ENCODE data around the gene PTTG1IP.

The PTTG1IP gene

DNA sequence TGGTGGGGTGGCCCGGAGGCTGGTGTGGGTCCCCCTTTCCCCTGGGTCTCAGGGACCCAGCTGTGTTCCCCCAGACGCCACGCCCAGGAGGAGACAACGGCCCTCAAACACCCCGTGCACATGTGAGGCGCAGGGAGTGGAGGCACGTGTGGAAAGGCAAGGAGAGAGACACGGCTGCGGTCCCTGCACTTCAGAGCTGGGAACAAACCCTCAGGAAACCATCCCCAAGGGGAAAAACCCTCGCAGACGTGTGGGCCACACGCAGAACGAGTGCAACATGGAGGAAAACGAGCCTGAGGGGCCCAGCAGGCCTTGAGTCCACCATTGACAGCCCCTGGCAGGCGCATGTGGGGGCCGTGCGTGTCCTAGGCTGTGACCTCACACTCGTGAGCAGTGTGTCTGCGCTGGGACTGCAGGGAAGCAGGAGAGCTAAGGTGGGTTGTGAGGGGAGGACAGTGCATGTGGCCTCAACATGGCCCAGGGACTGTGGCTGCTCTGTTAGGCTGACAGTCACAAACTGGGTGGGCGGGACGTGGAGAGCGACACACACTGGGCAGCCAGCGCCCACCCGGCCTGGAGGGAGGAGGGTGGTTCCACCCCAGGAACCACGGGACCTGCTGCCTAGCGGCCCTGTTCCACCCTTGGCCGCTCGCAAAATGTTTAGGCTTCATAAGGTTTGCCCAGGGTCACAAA lies 27.2 kb upstream of the PTTG1IP start:
- H3K4me1 ChIP-seq (ENCODE audit: control insufficient read depth, insufficient read depth, low read depth, low read length), result peaks cover 8% of the 10 kb centered on the region
- no peak overlapping the region for H2BK12ac ChIP-seq (ENCODE audit: low read length in 2 of 2)
- H2AFZ ChIP-seq (ENCODE audit: low read depth, low read length), result no peak overlapping the region
- H4K8ac ChIP-seq (ENCODE audit: low read length), result no peak overlapping the region
- no peak overlapping the region for H3K4ac ChIP-seq (ENCODE audit: low read depth in 1 of 2, low read length in 2 of 2)
- no peak overlapping the region for H4K91ac ChIP-seq (ENCODE audit: low read length)
- H2BK5ac ChIP-seq (ENCODE audit: low read depth, low read length, poor library complexity, severe bottlenecking), result no peak overlapping the region
- no peaks in the 10 kb centered on the region for H3K9me3 ChIP-seq (ENCODE audit: control insufficient read depth, low read length)
- H3K4me3 ChIP-seq (ENCODE audit: insufficient read depth in 1 of 2, low read depth in 1 of 2, low read length in 2 of 2), result no peak overlapping the region
- H3K36me3 ChIP-seq (ENCODE audit: control insufficient read depth in 1 of 2, insufficient read depth in 2 of 2, low read depth in 1 of 2, low read length in 2 of 2), result no peaks in the 10 kb centered on the region
- no peak overlapping the region for H3K27ac ChIP-seq (ENCODE audit: low read length, poor library complexity, severe bottlenecking)
- H2AK5ac ChIP-seq (ENCODE audit: low read length, severe bottlenecking), result no peak overlapping the region
- peaks cover 54 to 80% of the 10 kb centered on the region in 2 experiments for H3K27me3 ChIP-seq (ENCODE audit: control insufficient read depth in 1 of 2, insufficient read depth in 1 of 2, low read length in 2 of 2)
- 88% methylated on average over 28 of the region's 28 CpGs for WGBS
- no peak overlapping the region for H2BK120ac ChIP-seq (ENCODE audit: low read depth, low read length)
- no peaks in the 10 kb centered on the region for H3K79me1 ChIP-seq (replicated peaks; ENCODE audit: low read length, poor library complexity, severe bottlenecking)
- no peak overlapping the region for H3K4me2 ChIP-seq (ENCODE audit: low read length, poor library complexity, severe bottlenecking)
- no peak for DNase-seq
- H3K9ac ChIP-seq (ENCODE audit: low read length), result no peak overlapping the region
- H2BK15ac ChIP-seq (ENCODE audit: low read depth, poor library complexity, severe bottlenecking), result no peak overlapping the region
- H3K14ac ChIP-seq (ENCODE audit: low read length in 2 of 2), result no peak overlapping the region
- H3K23ac ChIP-seq (ENCODE audit: low read length in 2 of 2), result no peak overlapping the region
- H3K18ac ChIP-seq (ENCODE audit: low read depth in 1 of 2, low read length in 2 of 2), result no peak overlapping the region

DNA sequence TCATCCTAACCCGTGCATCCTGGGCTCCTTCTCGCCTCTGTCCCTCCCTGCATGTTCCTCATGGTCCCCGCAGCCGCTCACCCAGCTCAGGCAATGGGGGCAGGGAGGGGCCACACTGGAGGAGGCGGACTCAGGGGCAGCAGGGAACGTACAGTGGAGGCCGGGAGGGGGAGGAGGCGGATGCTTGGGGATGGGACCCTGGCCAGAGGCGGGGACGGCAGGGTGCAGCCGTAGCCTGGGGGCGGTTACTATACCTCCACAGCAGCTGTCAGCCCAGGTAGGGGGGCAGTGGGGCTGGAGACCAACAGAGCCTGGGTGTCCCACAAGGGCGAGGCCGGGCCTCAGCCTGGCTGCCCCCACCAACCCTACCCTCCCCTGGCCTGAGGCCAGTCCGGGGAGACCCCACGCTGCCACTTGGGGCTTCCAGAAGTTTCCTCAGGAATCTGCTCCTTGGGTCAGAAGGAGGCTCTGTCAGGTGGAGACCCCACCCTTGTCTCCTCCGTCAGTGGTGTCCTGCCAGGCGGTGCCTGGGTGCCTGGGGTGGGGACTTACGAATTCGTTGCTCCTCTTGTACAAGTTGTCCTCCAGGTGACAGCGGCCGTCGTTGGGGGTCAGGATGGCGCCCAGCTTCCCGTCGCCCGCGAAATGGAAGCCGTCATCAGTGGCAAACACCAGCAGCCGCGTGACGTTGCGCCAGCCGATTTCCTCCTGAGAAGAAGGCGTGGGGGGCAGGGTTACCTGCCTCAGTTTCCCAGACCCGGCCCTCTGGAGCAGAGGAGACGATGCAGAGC lies 26.5 kb upstream of the PTTG1IP start:
- no peaks in the 10 kb centered on the region for H3K36me3 ChIP-seq (ENCODE audit: control insufficient read depth in 1 of 2, insufficient read depth in 2 of 2, low read depth in 1 of 2, low read length in 2 of 2)
- no peak overlapping the region for H3K14ac ChIP-seq (ENCODE audit: low read length in 2 of 2)
- no peaks in the 10 kb centered on the region for H3K9me3 ChIP-seq (ENCODE audit: control insufficient read depth, low read length)
- no peak overlapping the region for H2BK12ac ChIP-seq (ENCODE audit: low read length in 2 of 2)
- DNase-seq, result no peak
- no peak overlapping the region for H3K4me3 ChIP-seq (ENCODE audit: insufficient read depth in 1 of 2, low read depth in 1 of 2, low read length in 2 of 2)
- H2BK15ac ChIP-seq (ENCODE audit: low read depth, poor library complexity, severe bottlenecking), result no peak overlapping the region
- no peak overlapping the region for H3K18ac ChIP-seq (ENCODE audit: low read depth in 1 of 2, low read length in 2 of 2)
- H3K9ac ChIP-seq (ENCODE audit: low read length), result no peak overlapping the region
- H3K23ac ChIP-seq (ENCODE audit: low read length in 2 of 2), result no peak overlapping the region
- H2AK5ac ChIP-seq (ENCODE audit: low read length, severe bottlenecking), result no peak overlapping the region
- no peak overlapping the region for H2BK120ac ChIP-seq (ENCODE audit: low read depth, low read length)
- no peak overlapping the region for H4K91ac ChIP-seq (ENCODE audit: low read length)
- H2BK5ac ChIP-seq (ENCODE audit: low read depth, low read length, poor library complexity, severe bottlenecking), result no peak overlapping the region
- peaks cover 8% of the 10 kb centered on the region for H3K4me1 ChIP-seq (ENCODE audit: control insufficient read depth, insufficient read depth, low read depth, low read length)
- H3K4me2 ChIP-seq (ENCODE audit: low read length, poor library complexity, severe bottlenecking), result no peak overlapping the region
- no peak overlapping the region for H2AFZ ChIP-seq (ENCODE audit: low read depth, low read length)
- no peak overlapping the region for H3K4ac ChIP-seq (ENCODE audit: low read depth in 1 of 2, low read length in 2 of 2)
- H3K27me3 ChIP-seq (ENCODE audit: control insufficient read depth in 1 of 2, insufficient read depth in 1 of 2, low read length in 2 of 2), result peaks cover 52 to 79% of the 10 kb centered on the region in 2 experiments
- no peaks in the 10 kb centered on the region for H3K79me1 ChIP-seq (replicated peaks; ENCODE audit: low read length, poor library complexity, severe bottlenecking)
- H4K8ac ChIP-seq (ENCODE audit: low read length), result no peak overlapping the region
- no peak overlapping the region for H3K27ac ChIP-seq (ENCODE audit: low read length, poor library complexity, severe bottlenecking)
- WGBS, result 89% methylated on average over 34 of the region's 37 CpGs

- Histone ChIP-seq H2AK5ac (ENCODE audit: low read length, severe bottlenecking) (no peak overlapping the region), H3K79me1 (replicated peaks; ENCODE audit: low read length, poor library complexity, severe bottlenecking) (no peaks in the 10 kb centered on the region), H2AFZ (ENCODE audit: low read depth, low read length) (no peak overlapping the region), H3K9me3 (ENCODE audit: control insufficient read depth, low read length) (no peaks in the 10 kb centered on the region), H3K36me3 (ENCODE audit: control insufficient read depth in 1 of 2, insufficient read depth in 2 of 2, low read depth in 1 of 2, low read length in 2 of 2) (no peaks in the 10 kb centered on the region), H3K14ac (ENCODE audit: low read length in 2 of 2) (no peak overlapping the region), H2BK15ac (ENCODE audit: low read depth, poor library complexity, severe bottlenecking) (no peak overlapping the region), H3K4me2 (ENCODE audit: low read length, poor library complexity, severe bottlenecking) (no peak overlapping the region), H3K27me3 (ENCODE audit: control insufficient read depth in 1 of 2, insufficient read depth in 1 of 2, low read length in 2 of 2) (peaks cover 56 to 79% of the 10 kb centered on the region in 2 experiments), H3K9ac (ENCODE audit: low read length) (no peak overlapping the region), H4K91ac (ENCODE audit: low read length) (no peak overlapping the region), H3K4me1 (ENCODE audit: control insufficient read depth, insufficient read depth, low read depth, low read length) (peaks cover 11% of the 10 kb centered on the region), H3K23ac (ENCODE audit: low read length in 2 of 2) (no peak overlapping the region), H2BK5ac (ENCODE audit: low read depth, low read length, poor library complexity, severe bottlenecking) (no peak overlapping the region), H2BK12ac (ENCODE audit: low read length in 2 of 2) (no peak overlapping the region), H3K4ac (ENCODE audit: low read depth in 1 of 2, low read length in 2 of 2) (no peak overlapping the region), H3K18ac (ENCODE audit: low read depth in 1 of 2, low read length in 2 of 2) (no peak overlapping the region), H2BK120ac (ENCODE audit: low read depth, low read length) (no peak overlapping the region), H3K4me3 (ENCODE audit: insufficient read depth in 1 of 2, low read depth in 1 of 2, low read length in 2 of 2) (no peak overlapping the region), H3K27ac (ENCODE audit: low read length, poor library complexity, severe bottlenecking) (no peak overlapping the region), H4K8ac (ENCODE audit: low read length) (no peak overlapping the region)
- 87% methylated on average over 49 of the region's 49 CpGs for WGBS
- no peak for DNase-seq
These were observed 25.6 kb upstream of the PTTG1IP start for GRCh38 chr21:44898851-44899767.
